ENCODE results near the gene ZNHIT2.
"Not testable (repeated sequence)": the region's sequence is repeated elsewhere in the genome, so short reads cannot be mapped to it uniquely, and the experiment has no call there.

ZNHIT2 gene

GRCh38 chr11:65119670-65119995, 2.1 kb upstream of the ZNHIT2 start:
- no peak for DNase-seq (ENCODE audit: low spot score)

- DNase-seq (ENCODE audit: low spot score): not testable (repeated sequence)
Measured at GRCh38 chr11:65118891-65119669, 1.6 kb upstream of the ZNHIT2 start.

- no peak for DNase-seq (ENCODE audit: low spot score)
Measured at GRCh38 chr11:65118097-65118837, 766 bp upstream of the ZNHIT2 start.

- no peak for DNase-seq (ENCODE audit: low spot score)
Measured at GRCh38 chr11:65116370-65117205, 913 bp downstream of the ZNHIT2 start.

GRCh38 chr11:65115361-65116082, 2.0 kb downstream of the ZNHIT2 start:
- DNase-seq (ENCODE audit: low spot score): no peak

GRCh38 chr11:65114538-65115171, 2.8 kb downstream of the ZNHIT2 start:
- DNase-seq (ENCODE audit: low spot score): no peak

DNA sequence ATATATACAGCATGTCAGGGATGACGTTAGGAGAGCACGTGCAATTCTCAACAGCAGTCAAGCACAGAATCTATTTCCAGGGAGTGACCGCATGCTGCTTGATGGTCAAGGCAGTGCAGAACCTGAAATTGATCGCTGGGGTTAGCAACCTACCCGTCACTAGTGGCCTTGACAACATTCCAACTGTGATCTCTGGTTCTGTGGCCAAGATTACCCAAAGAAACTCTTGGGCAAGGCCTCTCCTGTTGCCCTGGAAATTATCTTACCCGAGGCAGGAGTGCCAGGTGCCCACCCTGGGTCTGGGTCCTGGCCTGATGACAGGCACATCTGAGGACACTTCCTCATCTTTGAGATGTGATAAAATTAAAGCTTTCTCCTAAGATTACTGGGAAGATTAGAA, 3.7 kb downstream of the ZNHIT2 start:
- no peak for DNase-seq (ENCODE audit: low spot score)

DNA sequence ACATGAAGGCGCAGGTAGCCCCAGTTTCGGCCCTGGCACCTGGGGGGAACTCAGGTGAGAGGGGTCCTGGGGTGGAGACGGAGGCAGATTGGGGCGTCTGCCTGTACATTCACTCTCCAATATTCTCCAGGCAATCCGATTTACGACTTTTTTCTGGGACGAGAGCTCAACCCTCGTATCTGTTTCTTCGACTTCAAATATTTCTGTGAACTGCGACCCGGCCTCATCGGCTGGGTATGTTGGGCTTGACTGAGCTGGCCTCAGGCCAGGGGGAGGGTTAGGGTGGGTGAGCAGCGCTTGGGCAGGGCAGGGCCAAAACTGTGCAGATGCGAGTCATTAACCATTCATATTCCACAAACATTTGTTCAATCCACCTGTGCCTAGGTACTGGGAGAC, 4.1 kb downstream of the ZNHIT2 start:
- no peak for DNase-seq (ENCODE audit: low spot score)

- no peak for DNase-seq (ENCODE audit: low spot score)
Measured at GRCh38 chr11:65112546-65113360, 4.7 kb downstream of the ZNHIT2 start.

DNA sequence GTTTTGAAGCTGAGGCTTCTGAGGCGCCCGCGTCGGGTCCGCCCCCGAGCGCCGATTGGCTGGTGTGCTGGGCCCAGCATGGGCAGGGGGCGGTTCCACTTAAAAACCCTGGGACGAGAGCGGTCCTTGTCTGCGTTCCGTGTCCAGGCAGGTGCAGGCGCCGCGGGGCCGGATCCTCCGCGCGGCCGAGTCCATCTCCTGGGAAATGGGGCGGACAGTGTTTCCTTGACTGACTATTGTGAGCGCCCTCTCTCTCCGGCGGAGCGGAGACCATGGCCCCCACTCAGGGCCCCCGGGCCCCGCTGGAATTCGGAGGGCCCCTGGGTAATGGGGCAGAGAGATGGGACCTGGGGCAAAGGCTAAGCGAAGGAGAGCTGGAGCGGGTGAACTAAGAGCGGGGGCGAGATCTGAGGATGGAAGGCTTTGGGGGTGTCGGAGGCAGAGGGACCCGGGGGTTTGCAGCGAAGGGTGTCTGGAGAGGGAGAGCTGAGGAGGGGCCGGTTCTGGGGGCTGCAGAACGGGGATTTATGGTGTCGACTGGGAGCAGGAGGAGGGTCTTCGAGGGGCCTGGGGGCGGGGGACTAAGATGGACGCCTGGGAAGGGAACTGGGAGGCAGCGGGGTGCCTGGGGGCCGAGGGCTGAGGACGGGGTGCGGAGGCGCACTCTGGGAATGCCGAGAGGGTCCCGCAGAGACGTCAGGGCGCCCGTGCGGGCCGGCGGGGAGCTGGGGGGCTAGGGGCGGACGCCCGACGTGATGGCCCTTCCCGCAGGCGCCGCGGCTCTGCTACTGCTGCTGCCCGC, 5.6 kb downstream of the ZNHIT2 start, which contains the start of gene TM7SF2:
Gene TM7SF2, plus strand, starts transcription at position 129 of the 802 bp plus-strand sequence. Its CDS starts 144 bp downstream, at position 273.
- peak; percentile 97 for DNase-seq (ENCODE audit: low spot score)

DNA sequence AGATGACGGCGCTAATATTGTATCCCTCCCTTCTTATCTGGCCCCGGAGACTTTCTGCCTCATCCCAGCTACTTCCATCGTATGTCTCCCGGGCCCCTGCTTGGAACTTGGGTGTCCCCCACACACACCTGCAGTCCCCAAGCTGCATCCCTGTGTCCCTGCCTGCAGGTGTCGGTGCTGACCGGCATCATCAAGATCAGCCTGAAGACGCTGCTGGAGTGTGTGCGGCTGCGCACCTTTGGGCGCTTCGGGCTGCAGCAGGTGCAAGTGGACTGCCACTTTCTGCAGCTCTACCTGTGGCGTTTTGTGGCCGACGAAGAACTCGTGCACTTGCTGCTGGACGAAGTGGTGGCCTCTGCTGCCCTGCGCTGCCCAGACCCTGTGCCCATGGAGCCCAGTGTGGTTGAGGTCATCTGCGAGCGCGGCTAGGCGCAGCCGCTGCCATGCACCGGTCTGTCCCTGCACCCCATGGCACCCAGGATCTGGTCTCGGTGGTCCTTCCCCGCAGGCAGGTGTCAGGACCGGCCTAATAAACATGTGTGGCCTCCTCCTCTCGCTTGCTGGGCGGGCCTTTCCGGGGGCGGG, 6.2 kb downstream of the ZNHIT2 start:
- no peak for DNase-seq (ENCODE audit: low spot score)

GRCh38 chr11:65110354-65110861, 7.1 kb downstream of the ZNHIT2 start:
- DNase-seq (ENCODE audit: low spot score): peak; percentile 84

DNA sequence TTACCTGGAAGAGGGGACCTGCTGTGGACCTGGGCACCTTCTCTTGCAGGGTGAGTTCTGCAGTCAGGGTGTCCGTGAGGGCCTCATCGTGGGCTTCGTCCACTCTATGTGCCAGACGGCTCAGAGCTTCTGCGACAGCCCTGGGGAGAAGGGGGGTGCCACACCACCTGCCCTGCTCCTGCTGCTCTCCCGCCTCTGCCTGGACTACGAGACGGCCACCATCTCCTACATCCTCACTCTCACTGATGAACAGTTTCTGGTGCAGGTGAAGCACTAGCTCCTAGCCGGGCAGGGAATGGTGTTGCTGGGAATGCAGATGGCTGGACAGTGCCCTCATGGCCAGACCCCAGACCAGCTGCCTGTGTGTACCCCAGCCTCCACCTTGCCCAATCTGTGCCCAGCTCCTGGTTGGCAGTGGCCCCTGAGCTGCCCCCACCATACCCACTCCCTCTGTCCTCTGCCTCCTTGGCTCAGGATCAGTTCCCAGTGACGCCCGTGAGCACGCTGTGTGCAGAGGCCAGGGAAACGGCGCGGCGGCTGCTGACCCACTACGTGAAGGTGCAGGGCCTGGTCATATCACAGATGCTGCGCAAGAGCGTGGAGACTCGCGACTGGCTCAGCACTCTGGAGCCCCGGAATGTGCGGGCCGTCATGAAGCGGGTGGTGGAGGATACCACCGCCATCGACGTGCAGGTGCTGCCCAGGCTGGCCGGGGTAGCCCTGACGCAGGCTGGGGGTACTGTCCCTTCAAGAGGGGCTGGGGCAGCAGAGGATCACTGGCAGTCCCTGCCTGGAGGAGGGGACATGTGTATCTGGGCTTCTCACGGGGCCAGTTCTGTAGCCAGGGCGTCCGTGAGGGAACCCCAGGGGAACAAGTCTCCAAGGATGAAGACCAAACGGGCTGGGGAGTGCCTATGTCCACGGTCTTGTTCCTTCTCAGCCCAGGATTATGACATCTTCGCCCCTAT, 8.0 kb downstream of the ZNHIT2 start:
- DNase-seq (ENCODE audit: low spot score): no peak

GRCh38 chr11:65108469-65109123, 8.9 kb downstream of the ZNHIT2 start:
- no peak for DNase-seq (ENCODE audit: low spot score)

GRCh38 chr11:65107751-65108468, 9.6 kb downstream of the ZNHIT2 start:
- DNase-seq (ENCODE audit: low spot score): no peak

GRCh38 chr11:65107078-65107477, 10.4 kb downstream of the ZNHIT2 start:
- no peak for DNase-seq (ENCODE audit: low spot score)

GRCh38 chr11:65104628-65105027, 12.9 kb downstream of the ZNHIT2 start:
- DNase-seq (ENCODE audit: low spot score): peak; percentile 59
